ENCODE results near the gene MINDY1.

DNA sequence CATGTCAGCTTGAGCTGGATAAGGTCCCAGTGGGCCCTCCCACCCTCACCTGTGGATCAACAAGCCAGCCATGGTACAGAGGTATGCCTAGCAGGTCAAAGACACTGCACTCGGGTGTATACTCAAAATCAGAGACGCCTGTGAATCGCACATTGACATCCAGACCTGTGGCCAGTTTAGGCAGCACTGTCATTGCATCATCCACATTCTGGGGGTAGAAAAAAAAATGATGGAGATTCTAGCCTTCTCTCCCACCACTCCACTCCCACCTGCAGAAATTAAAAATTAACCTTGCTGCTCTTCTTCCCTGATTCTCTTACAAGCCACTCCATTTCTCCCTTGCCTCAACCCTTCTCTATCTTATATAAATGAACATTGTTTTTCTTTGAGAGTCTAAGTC, 6.3 kb downstream of the MINDY1 start:
- TF ChIP-seq, protein P1, sequence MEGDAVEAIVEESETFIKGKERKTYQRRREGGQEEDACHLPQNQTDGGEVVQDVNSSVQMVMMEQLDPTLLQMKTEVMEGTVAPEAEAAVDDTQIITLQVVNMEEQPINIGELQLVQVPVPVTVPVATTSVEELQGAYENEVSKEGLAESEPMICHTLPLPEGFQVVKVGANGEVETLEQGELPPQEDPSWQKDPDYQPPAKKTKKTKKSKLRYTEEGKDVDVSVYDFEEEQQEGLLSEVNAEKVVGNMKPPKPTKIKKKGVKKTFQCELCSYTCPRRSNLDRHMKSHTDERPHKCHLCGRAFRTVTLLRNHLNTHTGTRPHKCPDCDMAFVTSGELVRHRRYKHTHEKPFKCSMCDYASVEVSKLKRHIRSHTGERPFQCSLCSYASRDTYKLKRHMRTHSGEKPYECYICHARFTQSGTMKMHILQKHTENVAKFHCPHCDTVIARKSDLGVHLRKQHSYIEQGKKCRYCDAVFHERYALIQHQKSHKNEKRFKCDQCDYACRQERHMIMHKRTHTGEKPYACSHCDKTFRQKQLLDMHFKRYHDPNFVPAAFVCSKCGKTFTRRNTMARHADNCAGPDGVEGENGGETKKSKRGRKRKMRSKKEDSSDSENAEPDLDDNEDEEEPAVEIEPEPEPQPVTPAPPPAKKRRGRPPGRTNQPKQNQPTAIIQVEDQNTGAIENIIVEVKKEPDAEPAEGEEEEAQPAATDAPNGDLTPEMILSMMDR (IDR thresholded peaks at IDR 0.05 in 8 of 11, conservative IDR thresholded peaks at IDR 0.05 in 3 of 11), result no peak
- no peak for TF ChIP-seq POLR2AphosphoS5 (IDR thresholded peaks at IDR 0.05)
